GM18909 (cell line): ENCODE data around the gene BCL2L1.
"Not testable (repeated sequence)": the region's sequence is repeated elsewhere in the genome, so short reads cannot be mapped to it uniquely, and the experiment has no call there.

ENCODE experiments used
- ATAC-seq: cut with Tn5 transposase; IDR thresholded peaks from one replicate; pipeline ENCODE4 v1.9.1; 2021; ENCODE audit warnings: mild to moderate bottlenecking; ENCODE audit not compliant: unreplicated experiment, poor library complexity

Gene BCL2L1

DNA sequence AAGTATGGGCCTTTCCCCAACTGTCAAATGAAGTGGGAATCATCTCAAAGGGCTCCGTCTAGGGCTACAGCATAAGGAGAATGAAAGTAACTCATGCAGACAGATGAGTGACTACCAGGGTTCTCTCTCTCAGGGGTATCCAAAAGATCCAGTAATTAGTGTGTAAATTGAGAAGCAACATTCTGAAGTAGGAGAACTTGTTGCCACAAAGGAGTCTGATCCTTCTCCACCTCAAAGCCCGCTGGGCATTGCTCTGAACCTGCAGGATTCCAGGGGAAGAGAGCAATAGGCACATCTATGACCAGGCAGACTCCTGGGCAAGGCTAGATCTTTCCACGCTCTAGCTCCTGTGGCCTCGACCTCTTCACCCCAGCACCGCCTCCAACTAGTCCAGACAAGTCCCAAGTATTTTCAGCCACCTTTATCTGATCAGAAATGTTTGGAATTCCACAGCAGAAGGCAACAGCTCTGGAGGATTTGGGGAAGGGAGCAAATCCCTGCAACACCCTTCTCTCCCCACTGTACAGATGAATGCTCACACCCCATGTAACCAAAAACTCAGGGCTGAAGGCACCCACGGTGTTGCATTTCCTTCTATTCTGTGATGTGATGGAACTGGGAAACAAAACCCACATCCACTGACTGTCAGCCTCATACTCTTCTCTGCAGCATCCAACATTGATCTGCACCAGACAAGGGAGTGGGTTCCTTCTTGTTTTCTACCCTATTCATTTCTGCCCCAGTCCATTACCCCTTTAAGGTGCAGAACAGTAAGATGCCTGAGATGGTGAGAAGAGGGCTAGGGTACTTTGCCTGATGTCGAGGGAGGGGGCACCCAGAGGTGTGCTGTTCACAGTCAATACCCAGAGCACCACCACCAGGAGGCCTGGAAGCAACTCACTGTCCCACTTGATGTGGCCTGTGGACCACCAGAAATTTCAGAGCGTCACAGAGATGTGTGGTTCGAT is 44.0 kb downstream of the BCL2L1 start:
- ATAC-seq = no peak

DNA sequence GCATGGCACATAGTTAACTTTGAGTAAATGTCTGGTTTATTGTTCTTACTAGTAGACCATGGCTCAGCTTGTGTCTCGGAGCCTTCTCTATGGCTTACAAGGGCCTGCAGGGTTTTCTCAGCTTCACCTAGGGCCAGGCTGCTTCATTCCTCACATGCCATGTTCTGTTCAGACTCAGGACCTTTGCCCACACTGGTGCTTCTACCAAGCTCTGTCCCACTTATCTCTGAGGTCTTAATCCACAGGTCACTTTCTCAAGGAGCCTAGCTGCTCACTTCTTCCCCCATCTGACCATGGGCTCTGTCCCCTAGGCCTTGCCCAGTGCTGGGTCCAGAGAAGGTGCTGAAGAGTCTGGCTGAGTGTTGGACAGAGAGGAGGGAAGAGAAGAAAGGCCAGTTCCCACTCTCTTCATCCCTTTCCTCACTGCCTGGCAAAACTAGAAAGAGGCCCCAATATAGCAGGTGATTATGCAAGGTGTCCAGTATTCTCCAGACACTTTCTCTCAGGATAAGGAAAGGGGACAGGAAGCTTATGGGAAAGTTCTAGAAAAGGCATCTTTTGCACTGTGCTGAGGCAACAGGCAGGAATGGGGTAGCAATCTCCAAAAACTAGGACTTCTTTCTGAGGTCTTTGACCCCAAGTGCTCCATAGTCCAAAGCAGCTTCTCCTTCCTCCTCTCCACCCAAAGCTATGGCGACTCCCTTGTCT is 45.0 kb downstream of the BCL2L1 start:
- no peak for ATAC-seq

DNA sequence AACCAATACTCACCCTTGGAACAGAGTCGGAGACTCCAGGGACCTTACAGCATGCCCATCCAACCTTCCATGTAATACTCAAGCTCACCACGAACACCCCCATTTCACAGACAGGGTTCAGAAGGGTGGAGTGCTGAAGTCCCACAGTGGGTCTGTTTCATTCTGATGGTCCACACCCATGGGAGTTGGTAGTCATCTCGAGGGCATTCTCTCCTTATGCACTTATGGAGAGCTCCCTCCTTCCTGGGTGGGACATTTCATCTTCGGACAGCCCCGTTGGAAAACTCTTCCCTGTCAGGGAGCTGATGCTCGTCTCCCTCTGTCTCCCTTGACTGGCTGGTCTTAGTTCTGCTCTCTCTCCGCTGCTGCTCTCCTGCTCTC is 46.1 kb downstream of the BCL2L1 start:
- no peak for ATAC-seq

DNA sequence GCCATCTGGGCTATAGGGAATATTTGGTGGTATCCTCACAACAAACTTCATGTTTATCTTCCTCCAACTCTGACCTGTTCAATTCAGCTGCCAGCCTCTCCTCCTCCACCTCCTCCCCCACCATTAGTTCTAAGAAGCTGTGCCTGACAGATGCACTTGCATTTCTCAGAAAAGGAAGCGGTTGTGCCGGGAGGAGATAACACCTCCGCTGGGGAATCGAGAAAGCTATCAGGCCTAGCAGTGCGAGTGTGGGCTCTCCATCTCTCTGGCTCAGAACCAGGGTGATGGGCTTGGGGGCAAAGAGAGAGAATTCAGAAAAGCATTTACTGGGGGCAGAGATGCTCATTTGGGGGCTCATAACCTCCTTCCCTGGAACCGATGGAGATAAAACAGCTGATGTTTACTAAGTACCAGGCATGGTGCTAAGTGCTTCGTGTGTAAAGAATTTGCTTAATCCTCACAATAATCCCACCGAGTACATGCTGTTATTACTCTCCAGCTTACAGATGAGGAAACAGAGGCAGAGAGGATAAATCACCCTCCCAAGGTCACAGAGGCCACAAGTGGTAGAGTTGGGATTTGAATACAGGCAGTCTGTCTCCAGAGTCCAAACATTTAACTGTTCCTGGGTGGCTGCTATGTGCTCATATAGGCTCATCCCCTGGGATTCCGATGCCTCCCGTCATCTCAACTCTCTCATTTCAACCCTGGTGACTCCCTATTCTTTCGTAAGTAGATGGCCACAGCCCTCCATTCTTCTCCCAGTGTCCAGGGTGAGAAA is 46.6 kb downstream of the BCL2L1 start:
- ATAC-seq = peak; percentile 53

DNA sequence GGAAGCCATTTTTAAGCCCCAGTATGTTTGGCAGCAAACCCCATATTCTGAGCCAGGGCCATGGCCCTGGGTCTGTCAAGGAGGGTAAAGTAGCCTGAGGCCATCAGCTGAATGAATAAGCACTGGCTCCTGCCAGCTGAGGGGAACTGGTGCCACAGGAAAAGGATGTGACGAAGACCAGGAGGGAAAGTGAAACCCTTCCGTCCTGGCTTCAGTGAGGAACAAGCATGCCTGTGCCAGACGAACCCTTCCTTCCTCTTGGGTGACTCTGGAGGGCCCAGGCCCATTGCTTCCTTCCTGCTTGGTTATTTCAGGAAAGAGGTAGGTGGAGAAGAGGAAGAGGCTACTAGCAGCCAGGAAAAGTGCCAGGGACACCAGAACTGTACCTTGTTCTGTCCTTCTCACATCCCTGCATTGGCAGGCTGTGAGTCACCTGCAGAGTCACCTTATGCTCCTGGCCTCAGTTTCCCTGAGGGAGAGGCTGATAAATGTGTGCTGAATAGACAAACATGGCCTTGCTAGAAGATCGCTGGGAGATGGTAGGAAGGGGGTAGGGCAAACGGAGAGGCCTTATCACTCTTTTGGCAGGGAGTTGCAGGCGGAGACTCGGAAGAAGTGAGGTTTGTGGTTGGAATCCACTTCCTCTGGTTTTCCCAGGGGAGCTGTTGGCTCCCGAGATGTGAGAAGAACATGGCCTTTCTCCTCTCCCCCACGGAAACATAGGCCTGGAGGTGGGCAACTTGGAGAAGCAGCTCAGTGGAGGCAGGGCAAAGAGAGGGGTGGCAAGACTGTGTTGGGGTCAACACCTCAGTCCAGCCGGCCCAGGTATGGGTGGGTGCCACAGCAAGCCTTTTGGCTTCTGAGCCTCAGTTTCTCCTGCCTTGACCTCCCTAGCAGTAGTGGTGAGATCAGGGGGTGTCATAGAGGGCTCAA is 47.5 kb downstream of the BCL2L1 start:
- peak; percentile 69 for ATAC-seq

DNA sequence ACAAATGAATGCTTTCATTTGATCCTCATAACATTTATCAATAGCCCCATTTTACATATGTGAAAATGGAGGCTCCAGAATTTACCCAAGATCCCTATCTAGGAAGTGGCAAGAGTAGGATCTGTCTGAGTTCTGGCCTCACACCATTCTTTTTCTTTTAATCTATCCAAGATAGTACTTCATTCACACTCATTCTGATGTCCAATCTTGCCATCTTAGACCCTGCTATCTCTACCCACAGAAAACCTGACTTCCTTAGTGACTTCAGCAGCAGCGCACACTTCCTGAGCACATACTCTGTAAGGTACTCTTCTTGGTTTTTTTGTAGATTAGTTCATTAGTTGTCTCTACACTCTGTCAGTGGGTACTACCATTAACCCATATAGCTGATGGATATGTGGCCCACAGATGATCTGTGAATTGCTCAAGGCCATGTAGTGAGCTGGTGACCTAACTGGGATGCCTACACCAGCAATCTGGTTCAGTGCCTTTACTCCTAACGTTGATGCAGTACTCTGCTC is 48.7 kb downstream of the BCL2L1 start:
- ATAC-seq = no peak

DNA sequence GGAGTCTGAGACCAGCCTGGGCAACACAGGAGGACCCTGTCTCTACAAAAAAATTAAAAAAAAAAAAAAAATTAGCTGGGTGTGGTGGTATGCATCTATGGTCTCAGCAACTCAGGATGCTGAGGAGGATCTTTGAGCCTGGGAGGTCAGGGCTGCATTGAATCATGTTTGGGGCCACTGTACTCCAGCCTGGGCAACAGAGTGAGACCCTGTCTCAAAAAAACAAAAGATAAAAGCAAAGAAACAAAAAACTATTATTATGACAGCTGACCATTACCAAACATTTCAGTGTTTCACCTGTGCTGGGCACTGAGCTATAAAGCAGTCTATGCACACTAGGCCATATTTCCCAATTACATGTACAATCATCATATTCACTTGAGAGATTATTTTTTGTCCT is 49.2 kb downstream of the BCL2L1 start:
- no peak for ATAC-seq

DNA sequence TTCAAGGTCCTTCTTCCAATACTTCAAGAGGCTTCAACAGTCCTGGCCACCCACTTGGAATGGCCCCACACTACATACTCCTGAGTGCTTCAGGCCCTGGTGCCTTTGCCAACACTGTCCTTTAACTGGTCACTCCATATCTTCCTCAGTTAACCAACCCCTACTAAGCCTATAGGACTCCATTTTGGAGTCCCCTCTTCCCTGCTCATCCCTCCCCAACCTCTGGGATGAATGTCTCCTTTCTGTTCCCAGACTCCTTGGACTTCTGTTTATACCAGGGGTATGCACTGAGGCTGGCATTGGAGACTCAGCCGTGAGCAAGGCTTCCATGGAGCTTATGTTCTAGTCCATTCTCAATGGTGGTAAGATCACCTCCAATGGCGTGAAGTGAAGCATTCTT is 51.3 kb downstream of the BCL2L1 start:
- ATAC-seq = no peak

DNA sequence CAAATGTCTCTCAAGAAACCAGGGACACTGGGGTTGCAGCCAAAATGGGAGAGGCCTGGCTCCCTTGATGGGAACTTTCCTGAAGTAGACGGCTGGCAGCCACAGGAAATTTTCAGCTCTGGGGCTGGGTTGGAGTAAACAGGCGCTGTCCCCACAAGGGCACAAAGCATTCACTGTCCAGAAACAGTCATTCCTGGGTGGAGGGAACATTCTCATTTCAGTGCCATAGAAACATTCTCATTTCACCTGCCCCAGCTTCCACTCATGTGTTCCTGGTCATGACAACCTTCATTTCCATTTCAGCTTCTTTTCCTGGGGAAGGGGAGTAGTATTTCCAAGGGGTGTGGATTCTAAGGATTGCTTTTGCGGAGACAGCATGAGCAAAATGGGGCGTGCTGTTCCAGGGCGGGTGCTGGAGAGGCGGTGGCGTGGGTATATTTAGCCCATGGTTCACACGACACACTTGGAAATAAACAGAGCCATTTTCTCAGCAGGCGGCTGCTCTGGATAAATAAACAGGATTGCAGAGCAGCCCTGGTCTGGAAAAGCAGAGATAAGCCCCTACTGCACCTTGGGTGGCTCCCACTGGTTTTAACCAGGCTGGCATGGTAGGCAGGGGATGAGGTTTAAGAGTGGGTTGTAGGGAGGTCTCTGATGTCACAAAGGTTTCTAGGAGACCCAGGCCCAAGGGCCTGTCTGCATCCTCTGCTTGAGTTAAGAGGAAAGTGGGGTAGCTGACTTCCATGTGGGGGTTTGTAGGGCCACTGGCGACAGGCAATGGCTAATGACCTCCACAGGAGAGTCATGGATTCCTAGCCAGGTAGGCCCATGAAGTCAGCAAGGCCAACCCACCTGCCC is 52.1 kb downstream of the BCL2L1 start:
- ATAC-seq = no peak

DNA sequence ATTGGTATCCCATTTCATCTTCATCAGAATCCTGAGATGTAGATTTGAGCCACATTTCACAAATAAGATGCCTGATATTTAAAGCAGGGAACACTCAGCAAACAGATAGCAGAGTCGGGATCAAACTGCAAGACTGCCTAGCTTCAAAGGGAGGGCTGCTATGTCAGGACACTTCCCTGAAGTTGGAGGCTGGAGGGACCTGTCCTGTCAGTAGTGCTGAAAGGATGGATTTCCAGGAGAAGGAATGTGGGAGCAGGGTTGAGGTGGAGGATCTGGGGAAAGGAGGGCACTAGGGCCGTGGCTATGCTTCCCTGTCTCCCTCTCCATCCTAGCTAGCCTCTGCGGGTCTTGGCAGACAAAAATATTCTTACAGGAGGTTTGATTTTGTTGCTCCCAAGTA is 52.8 kb downstream of the BCL2L1 start:
- no peak for ATAC-seq

GRCh38 chr20:31668944-31669343 is 53.7 kb downstream of the BCL2L1 start:
- ATAC-seq = not testable (repeated sequence)

- ATAC-seq = no peak
Observed at GRCh38 chr20:31667315-31668285, 55.1 kb downstream of the BCL2L1 start.

DNA sequence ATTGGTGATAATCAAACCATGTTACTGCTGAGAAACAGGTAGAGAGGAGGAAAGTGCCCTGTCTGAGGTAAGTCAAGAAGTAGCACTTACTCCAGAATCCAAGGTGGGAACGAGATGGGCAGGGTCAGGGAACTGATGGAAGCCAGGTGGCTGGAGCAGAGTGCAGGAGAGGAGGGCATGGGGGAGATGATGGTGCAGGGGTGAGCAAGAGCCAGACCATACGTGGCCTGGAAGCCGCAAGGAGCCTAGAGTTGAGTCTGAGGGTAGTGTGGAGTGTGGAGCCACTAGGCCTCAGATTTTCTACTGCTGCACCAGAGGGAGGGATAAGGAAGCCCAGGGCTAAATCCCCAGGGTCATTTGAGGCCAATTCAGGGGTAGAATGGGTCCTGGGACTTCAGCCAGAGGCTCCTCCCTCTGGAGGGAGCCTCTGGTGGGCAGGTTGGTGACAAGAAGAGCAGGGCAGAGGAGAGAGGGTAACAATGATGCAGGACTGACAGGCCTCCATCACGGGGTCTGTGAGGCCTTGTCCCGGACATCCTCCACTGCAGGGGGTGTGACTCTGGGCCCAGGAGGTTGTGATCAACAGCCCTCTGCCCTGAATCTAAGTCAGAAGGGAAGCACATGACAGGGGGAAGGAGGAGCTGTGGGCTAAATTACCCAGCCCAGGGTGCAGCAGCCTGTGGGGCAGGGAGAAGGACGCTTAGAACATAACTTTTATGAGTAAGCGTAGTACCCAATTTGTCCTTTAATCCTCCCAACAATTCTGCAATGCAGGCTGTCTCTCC is 56.2 kb downstream of the BCL2L1 start:
- ATAC-seq = no peak

GRCh38 chr20:31665753-31666152 is 56.9 kb downstream of the BCL2L1 start:
- ATAC-seq = no peak

GRCh38 chr20:31664696-31665354 is 57.8 kb downstream of the BCL2L1 start:
- no peak for ATAC-seq
